SKM-1 treated with dmso at 0.1 percent for 144 hours (cell line): ENCODE results near the gene CCDC188.

ENCODE experiments used
- DNase-seq: peaks from one replicate; lab custom pipeline; 2025; ENCODE audit not compliant: unreplicated experiment; lab: John Stamatoyannopoulos, UW

Gene CCDC188

DNA sequence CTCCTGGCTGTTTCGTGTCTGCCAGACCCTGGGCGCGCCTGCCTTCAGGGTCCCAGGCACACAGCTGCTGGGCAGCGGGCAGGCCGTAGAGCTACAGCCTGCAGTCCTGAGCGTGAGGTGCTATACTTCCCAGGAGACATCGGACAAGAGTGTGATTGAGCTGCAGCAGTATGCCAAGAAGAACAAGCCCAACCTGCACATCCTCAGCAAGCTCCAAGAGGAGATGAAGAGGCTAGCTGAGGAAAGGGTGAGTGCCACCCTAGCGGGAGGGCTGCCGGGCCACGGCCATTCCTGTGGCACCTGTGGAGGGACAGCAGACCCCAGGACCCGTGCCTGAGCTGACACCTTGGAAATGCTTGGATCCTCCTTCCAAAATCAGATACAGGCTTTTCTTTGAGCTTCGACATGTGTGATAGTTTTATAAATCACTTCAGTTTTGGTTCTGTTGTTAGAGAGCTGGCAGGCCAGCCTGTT lies 42.1 kb downstream of the CCDC188 start:
- no peak for DNase-seq

GRCh38 chr22:20107951-20108756 lies 42.7 kb downstream of the CCDC188 start:
- no peak for DNase-seq

GRCh38 chr22:20107471-20107901 lies 43.4 kb downstream of the CCDC188 start:
- DNase-seq: no peak

GRCh38 chr22:20106849-20107237 lies 44.0 kb downstream of the CCDC188 start:
- no peak for DNase-seq

DNA sequence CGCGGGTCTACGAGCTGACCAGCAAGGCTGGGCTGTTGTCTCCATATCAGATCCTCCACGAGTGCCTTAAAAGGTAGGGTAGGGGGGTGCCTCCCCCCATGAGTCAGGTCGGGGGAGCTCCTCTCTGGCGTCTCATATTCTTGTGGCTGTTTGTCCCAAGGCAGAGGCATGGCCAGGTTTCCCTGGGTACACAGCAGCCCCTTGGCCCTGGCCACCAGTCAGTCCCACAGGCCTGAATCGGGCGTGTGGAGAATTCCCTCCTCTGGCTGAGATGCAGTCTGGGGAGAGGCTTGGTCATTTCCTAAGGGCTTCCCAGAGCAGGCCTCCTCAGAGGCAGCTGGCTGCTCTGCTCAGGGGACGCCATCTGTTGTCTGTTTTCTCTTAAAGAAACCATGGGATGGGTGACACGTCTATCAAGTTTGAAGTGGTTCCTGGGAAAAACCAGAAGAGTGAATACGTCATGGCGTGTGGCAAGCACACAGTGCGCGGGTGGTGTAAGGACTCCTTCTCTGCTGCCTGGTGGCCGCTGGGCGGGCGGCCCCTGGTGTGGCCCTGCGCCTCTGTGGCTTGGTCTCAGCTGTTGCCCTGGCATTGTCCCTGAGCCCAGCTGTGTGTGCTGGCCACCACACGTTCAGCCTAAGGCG lies 44.5 kb downstream of the CCDC188 start:
- DNase-seq: no peak

DNA sequence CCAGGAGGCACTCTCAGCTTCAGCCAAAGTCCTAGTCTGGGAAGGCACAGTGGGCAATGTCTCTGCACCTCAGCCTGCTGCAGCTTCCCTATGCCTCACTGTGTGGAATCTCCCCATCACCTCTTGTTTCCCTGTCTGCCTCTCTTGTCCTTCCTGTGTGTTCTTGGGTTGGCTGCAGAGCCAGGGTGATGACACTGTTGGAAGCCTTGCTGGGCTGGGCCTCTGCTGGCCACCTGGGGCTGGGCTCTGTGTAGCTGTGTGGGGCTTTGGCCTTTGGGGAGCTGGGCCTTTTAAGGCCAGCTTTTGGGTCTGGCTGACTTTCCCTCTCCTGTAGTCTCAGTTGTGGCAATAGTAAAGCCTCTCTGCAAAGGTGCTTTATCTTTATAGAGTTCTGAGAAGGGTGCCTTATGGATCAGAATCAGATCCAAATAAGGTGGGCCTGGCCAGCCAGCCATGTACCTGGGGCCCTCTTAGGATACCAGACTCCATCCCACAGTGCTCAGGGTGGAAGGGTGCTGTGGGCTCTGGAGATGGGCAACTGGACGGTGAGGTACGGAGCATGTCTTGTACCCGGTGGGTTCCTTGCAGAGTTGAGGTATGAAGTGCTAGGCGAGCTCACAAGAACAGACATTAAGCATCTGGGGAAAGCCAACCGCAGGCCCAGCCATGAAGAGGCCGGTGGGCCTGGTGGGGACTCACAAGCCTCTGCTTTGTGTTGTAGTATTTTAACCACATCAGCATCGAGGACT lies 45.2 kb downstream of the CCDC188 start:
- no peak for DNase-seq

DNA sequence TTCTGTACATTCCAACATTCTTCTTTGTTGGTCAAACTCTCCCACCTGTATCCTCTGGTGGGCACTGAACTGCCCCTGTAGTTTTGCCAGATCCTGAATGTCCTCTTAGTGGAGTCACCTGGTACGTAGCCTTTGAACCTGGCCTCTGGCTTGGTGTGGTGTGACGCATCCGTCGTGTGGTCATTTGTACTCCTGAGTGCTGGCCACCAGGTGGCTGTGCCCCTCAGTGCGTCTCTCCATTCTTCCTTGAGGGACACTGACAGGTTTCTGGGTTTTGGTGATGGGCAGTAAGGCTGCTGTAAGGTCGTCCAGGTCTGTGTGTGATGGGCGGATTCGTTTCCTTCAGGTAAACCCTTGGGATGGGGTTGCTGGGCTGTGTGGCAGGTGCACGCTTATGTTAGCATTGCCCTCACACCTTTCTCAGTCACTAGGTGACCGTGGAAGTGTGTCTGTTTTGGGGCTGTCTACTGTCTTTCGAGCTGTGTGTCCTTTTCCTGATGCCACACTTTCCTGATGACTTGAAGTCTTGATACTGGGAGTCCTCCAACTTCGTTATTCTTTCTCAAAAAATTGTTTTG lies 48.6 kb downstream of the CCDC188 start:
- no peak for DNase-seq

DNA sequence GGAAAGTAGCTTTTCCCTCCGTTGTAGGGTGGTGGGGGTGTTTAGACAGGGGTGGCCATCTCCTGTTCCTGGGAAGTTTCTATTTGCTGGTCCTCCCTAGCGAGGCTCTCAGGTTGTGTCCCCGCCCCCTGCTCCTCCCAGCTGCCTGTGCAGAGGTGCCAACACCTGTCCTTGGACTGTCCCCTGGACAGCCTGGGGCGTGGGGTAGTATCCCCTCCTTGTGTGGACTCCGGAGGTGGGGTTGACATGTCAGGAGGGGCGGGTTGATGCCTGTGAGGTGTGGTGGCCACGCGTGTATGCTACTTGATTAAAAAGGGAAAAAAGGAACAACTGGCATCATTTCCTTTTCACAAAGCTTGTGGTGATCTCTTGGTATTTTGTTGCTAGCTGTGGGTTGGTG lies 49.2 kb downstream of the CCDC188 start:
- no peak for DNase-seq

DNA sequence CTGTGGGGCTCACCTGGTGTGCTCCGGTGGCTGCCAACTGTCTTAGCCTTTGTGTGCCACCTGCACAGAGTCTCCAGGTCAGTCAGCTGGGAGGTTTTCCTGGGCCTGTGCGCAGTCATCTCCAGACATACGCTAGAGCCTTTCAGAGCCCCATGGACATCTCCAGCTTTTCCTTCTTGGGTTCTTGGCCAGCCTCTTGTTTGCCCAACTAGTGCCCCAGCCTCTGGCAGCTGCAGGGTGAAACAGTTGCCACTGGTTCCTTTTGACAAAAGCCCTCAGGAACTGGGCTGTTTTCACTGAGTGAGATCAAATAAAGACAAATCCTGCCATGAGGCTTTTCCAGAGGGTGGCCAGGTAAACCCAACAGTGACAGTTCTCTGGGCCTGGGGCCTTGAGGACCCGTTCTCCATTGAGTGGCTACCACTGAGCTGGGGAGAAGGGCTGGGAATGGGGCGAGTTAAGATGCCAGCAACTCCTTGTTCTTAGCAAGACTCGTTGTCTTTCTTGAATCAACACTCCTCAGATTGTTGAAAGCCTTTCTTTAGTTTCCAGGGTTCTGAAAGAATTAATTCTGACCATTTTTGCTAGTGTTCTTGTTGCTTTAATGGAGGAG lies 51.6 kb downstream of the CCDC188 start:
- DNase-seq: no peak
